NCI-H1092 treated with DMSO at 0.1 percent for 48 hours (cell line): ENCODE measurements around the gene SUGCT.
"Not testable (repeated sequence)": the region's sequence is repeated elsewhere in the genome, so short reads cannot be mapped to it uniquely, and the experiment has no call there.

Experiments used
- DNase-seq: peaks from one replicate; lab custom pipeline; 2025; lab: John Stamatoyannopoulos, UW

Gene SUGCT

DNA sequence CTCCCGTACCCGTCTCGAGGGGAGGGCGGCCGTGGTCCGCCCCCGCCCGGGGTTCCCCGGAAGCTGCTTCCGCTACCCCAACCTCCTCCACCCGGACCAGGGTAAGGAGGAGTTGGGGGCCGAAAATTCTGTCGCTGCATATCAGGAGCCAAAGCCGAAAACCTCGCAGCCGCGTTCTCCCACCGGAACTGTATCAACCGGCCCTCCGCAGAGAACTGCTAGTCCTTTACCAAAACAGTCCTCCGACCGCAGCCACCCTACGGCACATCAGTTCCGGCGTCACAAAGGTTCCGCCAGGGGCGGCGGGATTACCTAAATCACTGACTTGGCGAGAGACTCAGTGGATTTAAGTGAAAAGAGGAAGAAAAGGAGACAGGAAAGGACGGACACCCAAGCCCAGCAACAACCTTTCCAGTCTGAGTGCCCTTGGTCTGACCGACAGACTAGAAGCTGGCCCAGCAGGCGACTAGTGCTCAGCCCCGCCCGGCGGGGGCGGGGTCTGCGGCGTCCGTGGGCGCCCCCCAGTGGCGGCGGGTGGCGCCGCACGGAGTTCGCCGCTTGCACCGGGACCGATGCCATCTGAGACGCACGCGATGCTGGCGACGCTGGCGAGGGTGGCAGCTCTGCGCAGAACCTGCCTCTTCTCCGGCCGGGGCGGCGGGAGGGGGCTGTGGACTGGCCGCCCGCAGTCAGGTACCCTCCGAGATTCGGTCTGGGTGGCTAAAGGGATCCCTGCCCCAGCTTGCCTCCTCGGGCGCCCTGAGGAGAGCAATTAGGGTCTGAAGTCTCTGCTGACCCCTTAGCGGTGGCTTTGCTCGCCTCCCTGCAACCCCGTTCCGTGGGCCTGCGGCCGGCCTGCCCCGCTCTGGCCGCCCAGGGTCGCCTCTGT, at the start of gene SUGCT, which contains the start of gene MPLKIP:
SUGCT (plus strand) TSS at position 578 of the 889 bp plus-strand sequence.
MPLKIP (minus strand) TSS at position 195 of the 889 bp plus-strand sequence; CDS start at position 140, 55 bp downstream.
- peak; percentile 94 for DNase-seq

DNA sequence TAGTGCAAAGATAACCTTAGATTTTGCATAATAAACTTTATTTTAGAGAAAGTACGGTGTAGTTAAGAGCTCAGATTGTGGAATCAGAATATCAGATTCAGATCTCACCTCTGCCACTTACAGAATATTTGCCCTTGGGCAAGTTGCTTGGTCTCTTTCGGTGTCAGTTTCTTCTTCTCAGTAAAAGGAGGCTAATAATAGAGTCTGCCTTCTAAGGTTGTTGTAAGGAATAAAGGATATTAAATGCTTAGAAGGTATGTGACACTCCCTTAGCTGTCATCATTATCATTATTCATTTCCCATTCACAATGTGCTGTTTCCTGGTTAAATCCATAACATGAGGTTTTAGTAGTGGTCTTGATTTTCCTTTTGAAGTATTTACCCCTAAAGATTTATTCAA, 42.6 kb upstream of the SUGCT start:
- DNase-seq, result no peak

DNA sequence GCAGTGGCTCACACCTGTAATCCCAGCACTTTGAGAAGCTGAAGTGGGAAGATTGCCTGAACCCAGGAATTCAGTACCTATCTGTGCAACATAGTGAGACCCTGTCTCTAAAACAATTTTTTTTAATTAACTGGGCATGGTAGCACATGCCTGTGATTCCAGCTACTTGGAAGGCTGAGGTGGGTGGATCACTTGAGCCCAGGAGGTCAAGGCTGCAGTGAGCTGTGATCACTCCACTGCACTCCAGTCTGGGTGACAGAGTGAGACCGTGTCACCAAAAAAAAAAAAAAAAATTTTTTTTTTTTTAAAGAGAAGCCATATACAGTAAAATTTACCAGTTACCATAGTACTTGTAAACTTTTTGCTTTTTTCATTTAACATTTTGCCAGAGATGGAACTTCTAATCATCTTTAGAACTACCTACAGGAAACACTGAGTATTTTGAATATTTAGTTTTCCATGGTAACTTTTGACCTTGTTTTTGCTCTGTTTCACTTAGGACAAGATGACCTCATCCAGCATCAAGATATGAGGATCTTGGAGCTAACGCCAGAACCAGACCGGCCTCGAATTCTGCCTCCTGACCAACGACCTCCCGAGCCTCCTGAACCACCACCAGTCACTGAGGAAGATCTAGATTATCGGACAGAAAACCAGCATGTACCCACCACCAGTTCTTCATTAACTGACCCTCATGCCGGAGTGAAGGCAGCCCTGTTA, 41.0 kb upstream of the SUGCT start:
- DNase-seq, result no peak

DNA sequence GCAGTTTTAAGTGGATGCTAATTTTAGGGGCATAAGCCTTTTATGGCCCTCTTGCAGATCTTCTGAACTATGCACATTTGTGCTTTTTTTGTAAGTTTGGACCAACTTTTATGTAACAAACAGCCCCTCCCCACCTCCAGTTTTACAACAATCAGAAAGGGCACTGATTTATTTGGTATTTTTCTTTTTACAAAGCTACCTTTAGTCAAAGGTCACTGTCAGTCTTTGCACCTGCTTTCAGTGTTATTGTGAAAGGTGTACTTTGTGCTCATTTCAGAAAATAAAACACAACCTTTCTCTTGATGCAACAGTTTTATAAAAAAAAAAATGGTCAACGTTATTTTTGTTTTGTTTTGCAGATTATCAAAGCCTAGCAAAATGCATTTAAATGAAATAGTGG, 39.6 kb upstream of the SUGCT start:
- no peak for DNase-seq

DNA sequence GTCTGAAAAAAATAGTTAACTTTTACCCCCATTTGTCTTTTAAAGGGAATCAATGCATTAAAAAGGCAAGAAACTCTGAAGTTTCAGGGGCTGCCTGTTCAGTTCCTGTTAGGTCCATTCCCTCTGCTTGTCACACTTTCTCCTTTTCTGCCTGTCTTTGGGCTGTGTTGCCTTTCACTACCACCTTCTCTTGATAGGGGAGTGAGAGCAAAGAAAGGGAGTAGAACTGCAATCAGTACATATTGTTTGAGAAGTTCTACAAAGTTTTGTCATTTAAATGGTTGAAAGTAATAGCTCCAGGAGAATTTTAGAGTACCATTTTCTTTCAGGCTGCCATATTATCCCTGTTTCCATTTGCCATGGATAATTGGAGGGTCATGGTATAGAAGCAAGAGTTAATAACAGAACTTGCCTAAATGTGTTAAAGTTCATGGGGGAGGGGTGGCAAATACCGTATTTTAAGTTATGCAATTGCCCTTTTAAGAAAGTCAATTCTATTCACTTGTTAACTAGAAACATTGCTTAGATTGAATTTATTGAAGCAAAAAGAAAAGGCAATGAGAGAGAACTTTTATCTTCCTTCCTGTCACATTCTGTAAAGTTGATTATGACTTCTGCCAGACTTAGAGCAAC, 39.0 kb upstream of the SUGCT start:
- DNase-seq, result no peak

DNA sequence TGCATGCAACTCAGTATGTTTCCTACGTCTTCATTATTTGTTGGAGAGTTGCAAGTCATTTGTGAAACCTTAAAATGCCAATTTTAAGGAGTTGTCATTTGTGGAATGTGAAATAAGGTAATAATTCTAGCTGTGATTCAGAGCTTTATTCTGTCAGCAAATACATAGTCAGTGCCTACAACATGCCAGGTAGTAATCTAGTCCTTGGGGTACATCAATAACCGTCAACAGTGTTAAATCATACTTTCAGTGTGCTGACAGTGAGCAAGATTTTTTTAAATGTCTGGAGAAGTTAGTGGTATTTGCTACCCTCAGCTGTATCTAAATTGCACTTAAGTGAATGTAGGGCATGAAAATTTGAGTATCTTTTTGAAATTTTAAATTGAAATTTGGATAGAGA, 37.1 kb upstream of the SUGCT start:
- no peak for DNase-seq

DNA sequence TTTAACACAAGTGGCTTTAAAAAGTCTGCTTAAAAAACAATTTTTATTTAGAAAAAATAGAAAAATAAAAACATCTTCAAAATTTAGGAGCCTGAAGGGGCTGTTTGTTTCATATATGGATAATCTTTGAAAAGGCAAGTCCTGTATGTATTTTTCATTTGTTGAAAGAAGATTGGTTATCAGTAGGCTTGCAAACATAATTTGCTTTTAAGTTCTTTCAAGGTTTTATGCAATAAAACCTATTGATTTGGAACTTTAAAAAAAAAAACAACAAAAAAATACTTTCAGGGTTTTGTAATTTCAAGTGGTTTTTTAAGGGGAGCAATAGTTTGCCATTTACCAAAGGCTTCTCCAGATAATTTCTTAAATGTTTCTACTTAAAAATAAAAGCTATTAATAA, 36.0 kb upstream of the SUGCT start:
- no peak for DNase-seq

DNA sequence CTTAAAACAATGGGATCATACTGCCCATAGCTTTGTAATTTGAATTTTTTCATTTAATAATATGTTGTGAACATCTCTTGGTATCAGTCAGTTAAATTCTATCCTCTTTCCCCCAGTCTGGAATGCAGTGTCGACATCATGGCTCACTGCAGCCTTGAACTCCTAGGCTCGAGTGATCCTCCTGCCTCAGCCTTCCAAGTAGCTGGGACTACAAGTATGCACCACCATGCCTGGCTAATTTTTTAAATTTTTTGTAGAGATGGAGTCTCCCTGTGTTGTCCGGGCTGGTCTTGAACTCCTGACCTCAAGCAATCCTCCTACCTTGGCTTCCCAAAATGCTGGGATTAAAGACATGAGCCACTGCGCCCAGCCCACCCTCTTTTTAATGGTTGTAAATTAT, 35.0 kb upstream of the SUGCT start:
- DNase-seq, result no peak

DNA sequence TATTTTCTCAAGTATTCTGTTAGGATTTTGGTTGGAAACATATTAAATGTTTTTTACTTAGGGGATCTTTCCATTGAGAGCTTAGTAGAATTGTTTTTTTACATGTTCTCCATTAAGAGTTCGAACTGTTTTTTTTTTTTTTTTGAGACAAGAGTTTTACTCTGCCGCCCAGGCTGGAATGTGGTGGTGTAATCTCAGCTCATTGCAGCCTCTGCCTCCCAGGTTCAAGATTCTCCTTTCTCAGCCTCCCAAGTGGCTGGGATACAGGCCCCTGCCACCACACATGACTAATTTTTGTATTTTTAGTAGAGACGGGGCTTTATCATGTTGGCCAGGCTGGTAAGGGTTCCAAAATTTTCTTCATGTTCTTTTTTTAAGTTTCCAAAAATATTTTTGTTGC, 33.6 kb upstream of the SUGCT start:
- no peak for DNase-seq

DNA sequence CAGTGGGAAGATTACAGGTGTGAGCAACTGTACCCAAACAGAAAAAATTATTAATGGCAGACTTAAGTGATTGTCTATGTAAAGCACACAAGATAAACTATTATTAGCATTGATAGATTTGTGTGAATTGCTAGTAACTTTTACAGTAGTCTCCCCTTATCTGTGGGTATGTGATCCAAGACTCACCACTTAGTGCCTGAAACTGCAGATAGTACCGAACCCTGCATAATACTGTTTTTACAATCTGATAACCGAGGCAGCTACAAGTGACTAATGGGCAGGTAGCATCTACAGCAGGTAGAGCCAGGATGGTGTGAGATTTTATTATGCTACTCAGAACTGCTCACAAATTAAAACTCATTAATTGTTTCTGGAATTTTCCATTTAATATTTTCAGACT, 31.9 kb upstream of the SUGCT start:
- DNase-seq, result no peak

DNA sequence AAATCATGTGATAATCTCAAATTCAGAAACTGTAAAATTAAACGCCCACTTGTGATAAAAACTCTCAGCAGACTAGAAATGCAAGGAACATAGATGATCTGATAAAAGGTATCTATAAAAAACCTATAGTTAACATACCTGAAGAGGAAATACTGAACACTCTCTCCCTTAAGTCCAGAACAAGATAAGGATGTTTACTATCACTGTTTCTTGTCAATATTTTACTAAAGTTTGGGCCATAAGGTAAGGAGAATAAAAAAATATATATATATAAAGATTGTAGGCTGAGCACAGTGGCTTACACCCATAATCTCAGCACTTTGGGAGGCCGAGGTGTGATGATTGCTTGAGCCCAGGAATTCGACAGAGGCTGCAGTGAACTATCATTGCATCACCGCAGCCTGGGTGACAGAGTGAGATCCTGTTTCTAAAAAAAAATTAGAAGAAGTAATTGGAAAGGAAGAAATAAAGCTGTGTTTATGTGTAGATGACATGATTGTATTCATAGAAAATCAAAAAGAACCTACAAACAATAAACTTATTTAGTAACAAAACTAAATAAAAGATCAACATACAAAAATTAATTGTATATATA, 28.8 kb upstream of the SUGCT start:
- DNase-seq, result no peak

DNA sequence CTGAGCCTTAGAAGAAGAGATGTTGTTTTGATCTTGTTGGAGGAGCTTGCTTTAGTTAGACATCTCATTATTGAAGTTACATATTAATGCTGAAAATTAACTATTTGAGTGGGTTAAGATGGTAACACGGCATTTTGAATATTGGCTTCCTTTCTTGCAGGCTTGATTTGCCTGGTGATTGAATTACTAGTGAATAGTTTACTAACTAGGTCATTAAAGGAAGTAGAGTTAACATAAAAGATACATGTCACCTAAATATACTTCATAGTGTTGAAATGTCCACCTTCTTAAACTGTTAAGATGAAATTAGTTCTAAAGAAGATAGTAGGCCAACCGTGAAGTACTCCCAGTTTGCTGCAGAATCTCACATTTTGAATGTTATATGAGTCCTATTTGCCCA, 18.9 kb upstream of the SUGCT start:
- no peak for DNase-seq

DNA sequence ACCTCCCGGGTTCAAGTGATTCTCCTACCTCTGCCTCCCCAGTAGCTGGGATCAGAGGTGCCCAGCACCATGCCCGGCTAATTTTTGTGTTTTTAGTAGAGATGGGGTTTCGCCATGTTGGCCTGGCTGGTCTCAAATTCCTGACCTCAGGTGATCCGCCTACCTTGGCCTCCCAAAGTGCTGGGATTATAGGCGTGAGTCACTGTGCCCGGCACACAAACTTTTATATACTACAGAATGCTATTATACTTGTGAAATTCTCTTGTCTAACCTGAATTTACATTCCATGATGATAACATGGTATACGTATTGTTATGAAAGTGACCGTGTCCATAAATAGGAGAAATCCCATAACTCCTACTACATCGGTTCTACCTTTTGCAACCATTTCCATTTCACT, 17.6 kb upstream of the SUGCT start:
- not testable (repeated sequence) for DNase-seq

DNA sequence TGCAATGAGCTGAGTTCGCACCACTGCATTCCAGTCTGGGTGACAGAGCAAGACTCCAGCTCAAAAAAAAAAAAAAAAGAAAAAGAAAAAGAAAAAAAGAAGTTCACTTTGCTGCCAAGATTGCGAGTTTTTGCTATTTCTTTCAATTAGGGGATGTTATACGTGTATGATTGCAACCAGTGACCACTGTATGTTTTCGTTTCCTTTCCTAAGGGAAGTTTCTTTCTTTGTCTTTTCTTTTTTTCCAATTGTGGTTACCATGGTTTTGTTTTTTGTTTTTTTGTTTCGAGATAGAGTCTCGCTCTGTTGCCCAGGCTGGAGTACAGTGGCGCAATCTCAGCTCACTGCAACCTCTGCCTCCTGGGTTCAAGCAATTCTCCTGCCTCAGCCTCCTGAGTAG, 16.6 kb upstream of the SUGCT start:
- not testable (repeated sequence) for DNase-seq

DNA sequence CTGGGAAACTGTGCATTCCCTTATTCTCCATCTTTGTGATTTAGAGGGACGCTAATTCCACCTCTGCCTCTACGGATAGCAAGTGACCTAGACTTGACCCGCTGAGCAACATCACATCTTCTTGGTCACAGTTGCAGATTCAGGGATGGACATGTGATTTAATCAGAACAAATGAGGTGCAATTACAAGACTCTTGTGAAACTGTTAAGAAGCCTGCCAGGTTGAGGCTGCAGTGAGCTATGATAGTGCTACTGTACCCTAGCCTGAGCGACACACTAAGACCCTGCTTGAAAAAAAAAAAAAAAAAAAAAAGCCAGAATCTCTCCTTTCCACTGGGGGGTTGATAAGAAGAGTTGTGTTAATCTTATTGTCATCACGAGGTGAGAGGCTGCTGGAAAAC, 14.8 kb upstream of the SUGCT start:
- DNase-seq, result no peak

DNA sequence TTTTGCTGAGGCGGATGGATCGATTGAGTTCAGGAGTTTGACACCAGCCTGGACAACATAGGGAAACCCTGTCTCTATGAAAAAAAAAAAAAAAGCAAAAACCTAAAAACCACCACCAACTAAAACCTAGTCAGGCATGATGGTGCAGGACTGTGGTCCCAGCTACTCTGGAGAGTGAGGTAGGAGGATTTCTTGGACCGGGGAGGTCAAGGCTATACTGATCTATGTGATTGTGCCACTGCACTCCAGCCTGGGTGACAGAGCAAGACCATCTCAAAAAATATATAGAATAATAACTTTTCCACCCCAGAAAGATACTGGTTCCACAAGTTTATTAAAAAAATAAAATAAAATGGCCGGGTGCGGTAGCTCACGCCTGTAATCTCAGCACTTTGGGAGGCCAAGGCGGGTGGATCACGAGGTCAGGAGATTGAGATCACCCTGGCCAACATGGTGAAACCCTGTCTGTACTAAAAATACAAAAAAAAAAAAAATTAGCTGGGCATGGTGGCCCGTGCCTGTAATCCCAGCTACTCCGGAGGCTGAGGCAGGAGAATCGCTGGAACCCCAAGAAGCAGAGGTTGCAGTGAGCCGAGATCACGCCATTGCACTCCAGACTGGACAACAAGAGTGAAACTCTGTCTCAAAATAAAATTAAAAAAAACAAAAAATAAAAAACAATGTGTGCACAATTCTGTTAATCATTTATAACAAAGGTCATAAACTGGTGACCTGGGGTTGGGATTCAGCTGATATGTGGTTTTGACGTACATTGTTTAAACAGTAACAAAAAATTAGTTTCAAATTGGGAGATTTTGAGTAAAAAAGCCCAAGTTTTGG, 12.5 kb upstream of the SUGCT start:
- DNase-seq, result not testable (repeated sequence)

DNA sequence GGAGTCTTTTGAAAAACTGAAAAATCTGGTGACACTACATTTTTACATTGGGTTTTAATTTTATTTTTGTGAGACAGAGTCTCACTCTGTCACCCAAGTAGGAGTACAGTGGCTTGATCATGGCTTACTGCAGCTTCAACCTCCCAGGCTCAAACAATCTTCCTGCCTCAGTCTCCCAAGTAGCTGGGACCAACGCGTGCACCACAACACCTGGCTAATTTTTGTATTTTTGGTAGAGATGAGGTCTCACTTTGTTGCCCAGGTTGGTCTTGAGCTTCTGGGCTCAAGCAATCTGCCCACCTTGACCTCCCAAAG, 11.9 kb upstream of the SUGCT start:
- DNase-seq, result no peak

DNA sequence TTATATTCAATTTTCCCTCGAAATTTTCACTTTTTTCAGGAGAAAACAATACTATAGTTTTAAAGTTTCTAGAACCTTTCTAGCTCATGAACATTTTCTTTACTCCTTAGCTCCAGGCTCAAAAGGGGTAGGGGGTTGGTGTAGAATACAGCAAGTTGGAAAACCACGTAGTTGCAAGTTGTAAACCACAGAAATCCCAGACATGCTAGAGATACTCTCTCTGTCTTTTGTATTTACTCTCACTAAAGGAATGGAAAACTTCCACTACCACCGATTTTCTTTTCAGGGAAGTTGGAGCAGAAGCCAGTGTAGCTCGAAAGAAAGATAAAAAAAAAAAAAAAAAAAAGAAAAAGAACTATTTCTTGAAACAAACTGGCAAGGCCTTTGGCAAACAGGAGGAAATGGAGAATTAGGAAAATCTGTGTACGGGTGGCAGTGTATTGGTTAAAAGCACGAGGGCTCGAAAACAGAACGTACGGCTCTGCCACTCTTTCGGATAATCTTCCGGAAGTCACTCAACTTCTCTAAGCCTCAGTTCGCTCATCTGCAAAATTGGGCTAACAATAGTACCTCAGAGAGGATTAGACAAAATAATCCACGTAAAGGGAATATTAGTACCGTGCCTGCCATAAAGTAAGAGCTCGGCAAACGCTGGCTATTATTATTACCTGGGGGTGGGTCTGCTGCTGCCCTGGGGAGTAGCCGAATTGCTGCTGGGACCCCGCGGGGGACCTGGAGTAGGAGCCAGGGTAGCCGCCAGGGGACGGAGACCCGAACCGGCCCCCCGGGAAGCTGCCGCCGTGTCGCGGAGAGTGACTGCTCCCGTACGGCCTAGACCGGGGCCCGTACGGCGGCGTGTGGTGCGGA, 1.0 kb upstream of the SUGCT start:
- DNase-seq, result no peak

DNA sequence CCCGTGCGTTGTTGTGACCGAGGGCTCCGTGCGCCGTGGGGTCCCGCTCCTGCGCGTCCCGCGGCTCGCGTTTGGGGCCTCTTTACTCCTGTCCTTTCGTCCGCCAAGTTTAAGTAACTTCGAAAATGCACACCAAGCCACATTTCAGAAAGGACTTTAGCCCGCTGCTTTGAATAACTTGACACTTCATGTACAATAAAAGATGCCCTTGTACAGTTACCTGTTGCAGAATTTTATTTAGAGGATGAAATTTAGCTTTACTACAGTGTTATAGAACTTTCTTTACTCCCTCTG, 459 bp downstream of the SUGCT start:
- DNase-seq, result no peak

DNA sequence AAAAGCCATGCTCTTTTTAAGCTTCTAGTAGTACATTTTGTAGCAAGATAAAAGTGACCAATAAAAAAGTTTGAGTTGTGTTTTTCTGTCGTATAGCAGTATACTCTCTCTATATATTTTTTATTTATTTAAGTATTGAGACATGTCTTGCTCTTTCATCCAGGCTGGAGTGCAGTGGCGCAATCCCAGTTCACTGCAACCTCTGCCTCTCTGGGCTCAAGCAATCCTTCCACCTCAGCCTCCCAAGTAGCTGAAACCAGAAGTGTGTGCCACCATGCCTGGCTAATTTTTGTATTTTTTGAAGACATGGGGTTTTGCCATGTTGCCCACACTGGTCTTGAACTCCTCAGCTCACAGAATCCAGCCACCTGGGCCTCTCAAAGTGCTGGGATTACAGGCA, 2.8 kb downstream of the SUGCT start:
- no peak for DNase-seq

DNA sequence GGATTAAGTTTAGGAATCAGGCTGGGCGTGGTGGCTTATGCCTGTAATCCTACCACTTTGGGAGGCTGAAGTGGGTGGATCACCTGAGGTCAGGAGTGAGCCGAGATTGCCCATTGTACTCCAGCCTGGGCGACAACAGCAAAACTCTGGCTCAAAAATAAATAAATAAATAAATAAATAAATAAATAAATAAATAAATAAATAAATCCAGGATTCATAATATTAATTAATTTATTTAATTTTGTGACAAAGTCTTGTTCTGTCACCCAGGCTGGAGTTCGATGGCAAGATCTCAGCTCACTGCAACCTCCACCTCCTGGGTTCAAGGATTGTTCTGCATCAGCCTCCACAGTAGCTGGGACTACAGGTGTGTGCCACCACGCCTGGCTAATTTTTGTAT, 4.2 kb downstream of the SUGCT start:
- no peak for DNase-seq
